CD4-positive, alpha-beta T cell treated with Interferon alpha-2 for 1 hour (primary cell): ENCODE results near the gene NHS.

Experiments used
- DNase-seq, 2 donors: peaks; one replicate each; pipeline ENCODE4 v3.0.0-alpha.2; 2020 to 2022

The NHS gene

DNA sequence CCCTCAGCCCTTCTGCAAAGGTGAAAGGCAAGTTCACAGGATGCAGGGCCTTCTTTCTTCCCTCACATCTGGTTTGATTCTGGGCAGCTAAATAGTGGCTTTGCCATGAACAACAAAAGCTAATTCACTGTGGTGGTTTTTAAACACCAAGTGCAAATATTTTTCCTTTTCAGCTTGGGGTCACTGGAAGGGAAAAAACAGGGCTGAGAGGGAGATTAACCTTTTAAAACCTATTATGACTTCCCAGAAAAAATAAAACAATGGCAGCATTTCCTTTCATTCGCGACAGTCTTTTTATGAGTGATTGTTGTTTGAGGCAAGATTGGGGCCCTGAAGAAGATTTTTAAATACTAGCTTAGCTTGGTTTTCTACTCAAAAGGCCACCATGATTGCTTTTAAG is 258.5 kb downstream of the NHS start:
- no peak for DNase-seq

DNA sequence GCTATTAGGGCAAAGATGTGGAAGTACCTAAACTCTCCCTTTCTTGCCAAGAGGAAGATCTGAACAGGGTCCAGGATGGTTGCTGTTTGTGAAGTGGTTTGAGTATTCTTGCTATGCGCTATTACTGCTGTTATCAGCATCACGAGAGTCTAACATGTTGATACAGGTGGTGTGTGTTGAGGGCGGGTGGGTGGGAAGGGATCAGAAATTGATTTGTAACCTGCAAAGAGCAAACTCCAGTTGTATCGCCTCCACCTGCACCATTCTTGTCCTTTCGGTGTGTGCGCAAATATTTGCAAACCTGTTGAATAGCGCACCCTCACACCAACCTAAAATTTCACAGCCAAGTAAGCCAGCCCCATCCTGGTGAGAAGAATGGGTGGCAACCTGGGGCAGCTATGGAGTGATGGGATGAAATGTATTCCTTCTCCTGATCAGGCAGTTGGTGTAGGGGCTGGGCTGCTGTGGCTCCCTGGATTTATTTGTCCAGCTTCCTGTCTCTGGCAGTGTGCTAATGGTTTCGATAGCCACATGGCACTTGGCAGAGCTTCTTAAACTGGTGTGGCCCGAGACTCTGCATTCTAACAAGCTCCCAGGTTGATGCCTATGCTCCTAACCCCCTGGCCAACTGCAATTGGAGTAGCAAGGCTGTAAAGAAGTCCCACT is 259.7 kb downstream of the NHS start:
- no peak for DNase-seq

DNA sequence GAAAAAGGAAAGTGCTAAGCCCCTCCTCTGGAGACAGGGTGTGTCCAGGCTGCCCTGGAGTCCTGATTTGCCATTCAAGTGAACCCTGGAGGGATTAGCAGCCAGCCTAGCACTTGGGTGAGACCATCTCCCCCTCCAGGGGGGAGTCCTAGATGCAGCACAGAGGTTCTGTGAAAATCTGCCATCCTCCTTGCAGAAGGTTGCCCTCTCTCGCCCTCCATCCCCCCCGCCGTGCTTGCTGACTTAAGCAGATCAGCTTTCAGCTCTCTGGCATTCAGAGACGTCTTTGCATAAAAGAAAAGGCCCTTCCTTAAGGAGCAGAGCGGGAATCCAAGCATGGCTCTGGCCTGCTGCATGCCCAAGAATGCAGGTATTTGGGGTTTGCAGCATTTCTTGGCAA is 260.2 kb downstream of the NHS start:
- no peak for DNase-seq

DNA sequence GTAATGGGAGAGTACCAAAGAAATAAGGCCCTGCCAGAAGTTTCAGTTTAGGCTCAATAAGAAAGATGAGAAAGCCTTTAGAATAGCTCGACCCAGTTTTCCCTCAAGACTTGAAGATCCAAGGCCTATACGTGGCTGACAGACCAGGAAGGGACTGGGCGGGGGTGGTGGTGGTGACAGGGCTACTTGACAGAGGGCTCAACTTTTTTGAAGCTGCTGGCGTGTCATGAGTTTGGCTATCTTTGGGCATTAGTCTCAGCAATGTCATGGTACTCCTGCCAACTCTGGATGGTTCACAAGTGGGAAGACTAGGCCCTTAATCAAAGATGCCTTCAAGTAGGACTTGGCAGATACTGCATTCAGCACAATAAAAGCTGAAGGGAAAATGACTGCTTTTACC is 262.2 kb downstream of the NHS start:
- DNase-seq = no peak

DNA sequence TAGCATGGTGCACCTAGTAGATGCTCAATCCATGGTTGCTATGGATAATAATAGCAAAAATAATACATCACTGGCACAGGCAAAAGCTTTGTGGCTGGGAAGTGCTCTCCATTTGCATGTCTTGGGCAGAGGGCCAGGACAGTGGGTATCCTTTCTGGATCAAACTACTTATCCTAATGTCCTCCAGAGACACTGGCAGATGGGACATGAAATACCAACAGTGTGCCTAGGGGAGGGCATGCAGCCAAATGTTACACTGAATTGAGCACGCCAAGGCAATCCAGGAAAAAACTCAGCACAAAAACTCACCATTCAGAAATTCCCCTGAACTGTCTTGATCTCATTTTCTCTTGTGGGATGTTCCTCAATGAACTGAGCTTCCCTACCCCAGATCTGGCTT is 263.7 kb downstream of the NHS start:
- DNase-seq = no peak

DNA sequence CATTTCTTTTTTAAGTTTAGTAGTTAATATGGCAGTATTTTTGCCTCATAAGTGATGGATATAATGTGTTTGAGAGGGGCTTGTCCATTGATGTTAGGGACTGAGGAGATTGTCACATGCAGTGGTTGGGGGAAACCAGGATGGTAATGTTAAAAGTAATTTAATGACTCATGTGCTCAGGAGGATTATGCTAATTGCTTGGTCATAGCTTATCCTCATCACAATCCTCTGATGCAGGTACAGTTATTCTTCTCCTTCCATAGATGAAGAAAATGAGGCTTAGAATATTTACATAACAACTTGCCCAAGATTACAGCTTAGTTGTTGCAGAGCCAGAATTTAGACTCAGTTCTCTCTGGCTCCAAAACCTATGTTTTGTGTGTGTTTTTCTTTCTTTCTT is 267.9 kb downstream of the NHS start:
- no peak for DNase-seq

DNA sequence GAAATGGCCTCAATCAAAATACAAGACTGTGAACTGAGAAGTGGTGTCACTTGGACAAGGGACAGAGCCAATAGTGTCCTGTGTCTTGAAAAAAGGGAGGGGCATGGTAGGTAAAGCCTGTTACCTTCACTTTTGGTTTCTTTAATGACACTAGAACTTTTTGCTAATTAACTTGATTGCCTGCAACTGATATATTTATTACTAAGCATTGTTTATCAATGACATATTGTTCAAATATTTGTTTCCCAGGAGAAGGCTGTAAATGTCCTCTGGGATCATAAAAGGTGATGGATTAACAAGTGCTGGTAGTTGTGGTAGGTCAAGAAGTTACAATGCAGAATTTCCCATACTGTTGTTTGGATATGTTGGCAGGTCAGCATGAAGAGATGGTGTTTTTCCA is 268.5 kb downstream of the NHS start:
- DNase-seq = no peak

DNA sequence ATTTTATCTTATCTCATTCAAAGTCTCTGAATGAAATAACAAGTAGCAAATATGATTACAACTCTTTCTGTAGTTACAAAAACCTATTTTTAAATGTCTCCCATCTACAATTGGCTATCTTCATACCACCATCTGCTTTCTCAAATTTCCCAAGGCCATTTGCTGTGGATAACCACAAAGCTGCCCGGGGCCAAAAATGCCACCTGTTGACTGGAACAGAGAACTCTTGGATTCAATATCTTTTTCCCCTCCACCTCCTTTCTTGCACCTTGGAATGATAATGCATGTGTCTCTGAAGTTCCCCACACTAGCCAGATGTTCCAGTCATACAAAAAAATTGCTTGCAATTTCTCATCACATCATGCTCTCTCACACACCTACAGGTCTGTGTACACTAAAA is 269.0 kb downstream of the NHS start:
- DNase-seq = no peak

DNA sequence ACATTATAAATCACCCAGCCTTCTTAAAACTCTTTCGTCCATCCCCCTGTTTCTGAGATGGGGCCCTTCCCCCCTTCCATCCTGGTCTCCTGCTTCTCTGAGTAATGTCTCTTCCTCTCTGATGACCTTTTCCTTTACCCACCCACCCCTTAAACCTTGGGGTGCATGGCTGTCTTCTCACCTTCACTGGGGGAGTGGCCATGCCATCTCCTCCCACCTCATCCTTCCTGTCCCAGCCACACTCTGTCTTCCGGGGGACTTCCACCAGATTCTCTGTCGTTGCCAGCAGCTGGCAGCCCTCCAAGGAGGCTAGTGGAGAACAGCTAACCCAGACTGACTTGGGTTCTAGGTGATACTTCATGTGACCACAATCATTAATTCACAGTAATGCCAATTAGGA is 279.1 kb downstream of the NHS start:
- DNase-seq = peak; percentile 8 to 59

DNA sequence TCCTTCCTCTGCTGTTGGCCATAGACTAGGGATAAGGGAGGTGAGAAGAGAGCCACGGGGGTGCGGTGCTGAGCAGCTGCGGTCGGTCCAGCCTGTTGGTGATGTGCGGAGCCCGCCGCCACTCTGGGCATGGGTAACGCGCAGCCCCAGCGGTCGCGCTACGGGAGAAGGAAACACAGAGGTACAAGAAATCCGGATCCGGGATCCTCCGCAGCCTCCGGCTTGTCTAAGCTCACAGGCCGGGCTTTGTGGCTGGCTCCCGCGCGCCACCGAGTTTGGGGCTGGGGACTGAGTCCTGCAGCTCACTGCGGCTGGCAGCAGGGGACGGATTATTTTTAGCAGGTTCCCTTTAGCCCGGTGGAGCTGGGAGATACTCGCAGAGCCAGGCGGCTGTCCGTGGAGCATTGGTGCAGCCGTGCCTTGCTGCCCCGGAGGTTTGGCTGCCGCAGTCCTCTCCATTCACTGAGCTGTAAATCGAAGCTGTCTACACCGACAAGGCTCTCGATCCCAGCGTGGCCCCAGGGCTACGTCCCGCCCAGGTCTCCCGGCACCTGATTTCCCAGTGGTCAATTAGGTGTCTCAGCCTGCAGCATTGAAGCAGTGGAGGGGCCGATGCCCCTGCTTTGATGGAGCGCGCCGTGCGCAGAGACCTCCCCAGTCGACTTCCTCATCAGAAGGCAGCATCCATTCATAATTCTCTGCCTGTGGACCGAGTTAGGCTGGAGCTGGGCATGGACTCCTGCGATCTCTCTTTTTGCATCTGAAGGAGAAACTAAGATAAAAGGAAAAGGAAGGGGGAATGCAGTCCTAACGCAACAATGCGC is 280.4 kb downstream of the NHS start:
- no peak for DNase-seq

DNA sequence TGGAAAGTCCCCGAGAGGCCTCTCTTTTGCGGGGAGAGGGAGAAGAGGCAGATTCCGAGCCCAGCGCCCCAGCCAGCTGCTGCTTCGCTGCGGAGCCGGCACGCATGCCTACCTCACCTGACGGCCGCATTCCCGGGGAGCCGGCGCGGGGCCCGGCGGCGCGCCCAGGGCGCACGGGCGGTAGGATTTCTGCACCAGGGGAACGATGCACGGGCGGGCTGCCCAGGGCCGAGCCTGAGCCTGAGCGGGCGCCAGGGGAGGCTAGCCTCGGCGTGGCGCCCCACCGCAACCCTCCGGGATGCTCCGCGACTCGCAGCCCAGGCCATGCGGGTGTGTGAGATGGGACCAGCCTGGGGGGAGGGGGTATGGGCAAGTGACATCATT is 281.0 kb downstream of the NHS start:
- DNase-seq = no peak

DNA sequence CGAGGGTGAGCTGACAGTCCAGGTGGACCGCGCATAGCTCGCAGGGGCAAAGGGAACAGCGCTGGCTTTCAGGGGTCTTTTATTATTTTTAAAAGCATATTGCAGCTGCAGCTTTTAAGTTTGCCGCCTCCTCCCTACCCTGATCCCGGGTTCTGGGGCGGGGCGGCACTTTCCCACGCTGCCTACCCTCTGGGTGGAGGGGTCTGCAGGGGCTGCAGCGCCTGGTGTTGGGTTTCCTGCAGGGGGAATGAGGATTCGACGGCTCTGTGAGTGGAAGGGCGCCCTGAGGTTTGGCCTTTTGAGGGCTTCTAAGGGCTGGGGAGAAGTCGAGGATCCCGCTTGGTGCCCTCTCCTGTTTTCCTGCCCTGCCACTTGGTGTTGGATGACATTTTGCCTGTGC is 281.6 kb downstream of the NHS start:
- no peak for DNase-seq

DNA sequence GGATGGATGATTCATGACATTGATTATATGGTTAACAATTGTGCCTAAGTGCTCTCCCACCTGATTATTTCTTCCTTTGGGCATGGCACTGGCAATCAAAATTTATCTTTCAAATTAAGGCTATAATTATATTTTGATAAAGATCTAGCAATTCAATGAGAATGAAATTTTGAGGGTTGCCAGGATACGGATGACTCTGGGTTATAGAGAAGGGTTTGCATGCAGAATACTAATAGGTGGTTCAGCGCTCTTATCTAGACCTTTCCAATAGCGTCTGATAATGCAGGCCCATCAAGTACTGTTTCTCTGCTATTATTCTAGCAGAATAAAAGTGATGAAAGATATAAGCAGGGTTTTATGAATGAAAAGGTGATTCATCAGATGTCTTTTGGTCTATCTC is 287.4 kb downstream of the NHS start:
- DNase-seq = no peak

DNA sequence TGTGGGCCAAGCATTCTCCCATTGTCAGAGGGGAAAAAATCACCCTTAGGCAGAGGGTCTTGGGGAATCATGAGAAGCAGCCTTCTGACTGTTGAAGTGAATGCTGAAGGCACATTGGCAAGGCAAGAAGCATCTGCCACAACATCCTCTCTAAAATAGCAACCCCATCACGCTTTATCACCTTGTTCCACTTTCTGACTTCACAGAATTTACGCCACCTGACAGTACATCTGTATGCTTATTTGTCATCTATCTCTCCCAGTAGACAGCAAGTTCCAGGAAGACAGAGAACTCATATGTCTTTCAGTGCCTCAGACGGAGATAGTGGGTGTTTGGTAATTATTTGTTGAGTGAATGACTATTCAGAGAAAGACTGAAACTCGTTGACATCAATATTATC is 293.9 kb downstream of the NHS start:
- DNase-seq = no peak

DNA sequence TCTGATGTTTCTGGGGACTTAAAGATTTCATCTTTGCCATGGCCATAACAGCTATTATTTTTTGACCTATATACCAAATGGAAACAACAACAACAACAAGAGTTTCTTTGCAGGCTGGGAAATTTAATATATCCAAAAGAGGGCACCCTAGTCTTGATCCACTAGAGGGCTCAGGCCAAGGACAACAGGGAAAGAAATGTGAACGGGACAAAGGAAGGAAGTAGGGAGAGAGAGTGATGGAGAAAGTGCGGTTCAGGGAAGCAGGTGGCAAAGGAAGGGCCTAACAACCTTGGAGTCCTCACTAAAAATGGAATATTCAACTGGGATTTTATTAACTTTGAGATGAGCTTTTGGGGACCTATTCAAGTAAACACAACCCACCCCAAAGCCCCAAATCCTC is 294.5 kb downstream of the NHS start:
- no peak for DNase-seq

DNA sequence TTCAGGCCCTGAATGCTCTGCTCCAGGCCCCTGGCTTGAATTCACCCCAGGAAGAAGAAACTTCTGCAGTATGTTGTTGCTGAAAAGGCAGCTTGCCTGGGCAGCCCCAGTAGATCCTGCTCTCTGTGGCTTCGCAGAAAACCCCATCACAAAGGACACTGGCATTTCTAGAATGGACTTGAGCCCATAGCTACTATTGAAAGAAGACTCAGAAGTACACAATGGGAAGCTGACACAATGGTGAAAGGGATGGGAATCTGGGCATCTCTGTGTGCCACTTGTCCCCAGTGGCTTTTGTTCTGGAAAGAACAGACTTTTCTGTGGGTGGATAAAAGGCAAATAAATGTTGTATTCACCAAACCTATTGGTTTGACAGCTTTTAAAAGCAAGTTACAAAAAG is 294.9 kb downstream of the NHS start:
- no peak for DNase-seq

DNA sequence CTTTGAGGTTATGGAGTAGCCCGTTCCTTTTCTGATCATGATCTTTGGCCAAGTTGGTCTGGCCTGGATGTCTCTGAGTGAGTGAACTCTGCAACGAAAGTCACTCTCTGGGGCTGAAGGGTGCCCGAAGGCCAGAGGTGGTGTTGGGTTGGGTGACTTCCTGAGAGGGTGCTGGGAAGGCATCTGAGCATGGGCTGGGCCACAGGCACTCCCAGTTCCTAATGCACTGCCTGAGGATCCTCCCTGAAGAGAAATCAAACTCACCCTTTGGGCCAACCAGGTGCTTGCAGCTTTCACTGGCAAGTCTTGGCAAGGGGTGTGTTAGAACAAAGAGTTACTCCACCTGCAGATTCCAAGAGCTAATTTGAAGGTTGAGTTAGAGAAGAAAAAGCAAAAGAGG is 295.9 kb downstream of the NHS start:
- no peak for DNase-seq

DNA sequence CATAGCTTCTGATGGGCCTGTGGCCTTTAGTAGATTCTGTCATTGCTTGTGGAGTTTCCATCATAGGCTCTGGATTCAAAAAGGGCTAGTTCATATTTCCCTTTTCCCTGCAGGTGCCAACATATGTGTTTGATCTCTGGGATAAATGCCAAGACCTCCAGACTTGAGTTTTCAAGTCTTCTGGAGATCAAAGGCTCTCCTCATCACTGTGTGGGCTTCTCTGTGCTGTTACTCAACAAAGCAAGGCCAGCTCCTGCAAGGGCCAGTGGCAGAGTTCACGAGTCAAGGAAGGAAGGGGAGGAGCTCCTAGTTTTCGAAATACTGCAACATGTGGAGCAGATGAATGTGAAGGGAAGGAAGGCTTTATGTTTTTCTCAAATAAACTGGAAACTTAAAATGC is 299.6 kb downstream of the NHS start:
- no peak for DNase-seq

DNA sequence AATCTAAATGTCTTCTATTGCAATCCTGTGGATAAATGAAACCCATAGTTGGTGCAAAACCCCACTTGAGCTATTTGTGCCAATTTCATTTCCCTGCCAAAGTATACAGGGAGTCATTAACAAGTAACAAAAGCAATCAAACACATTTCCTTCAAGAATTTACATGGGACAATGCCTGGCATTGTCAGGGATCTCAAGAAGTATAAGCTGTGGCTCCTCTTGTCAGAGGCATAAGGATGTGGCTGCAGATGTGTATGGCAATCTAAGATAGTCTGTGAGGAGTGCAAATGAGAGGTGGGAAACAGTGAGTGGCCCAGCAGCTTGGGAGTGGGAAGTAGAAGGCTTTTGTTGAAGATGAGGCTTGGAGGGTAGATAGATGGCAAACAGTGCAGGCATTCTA is 304.3 kb downstream of the NHS start:
- no peak for DNase-seq

DNA sequence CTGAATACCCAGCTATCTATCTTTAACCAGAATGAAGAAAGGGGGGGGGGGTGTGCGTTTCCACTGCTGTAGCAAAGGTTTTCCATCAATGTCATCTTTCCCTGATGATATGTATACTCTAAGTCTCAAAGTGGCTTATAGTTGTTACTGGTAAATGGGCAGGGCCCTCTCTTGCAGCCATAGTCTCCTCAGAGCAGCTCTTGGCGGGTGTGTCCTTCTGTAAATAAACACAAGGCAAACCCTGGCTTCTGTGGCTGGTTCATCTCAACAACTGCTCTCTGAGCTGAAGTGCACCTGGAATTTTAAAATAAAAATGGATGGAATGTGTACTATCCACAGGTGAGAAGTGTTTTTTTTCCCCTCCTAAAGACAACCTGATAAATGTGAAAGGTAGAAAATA is 304.8 kb downstream of the NHS start:
- DNase-seq = no peak

DNA sequence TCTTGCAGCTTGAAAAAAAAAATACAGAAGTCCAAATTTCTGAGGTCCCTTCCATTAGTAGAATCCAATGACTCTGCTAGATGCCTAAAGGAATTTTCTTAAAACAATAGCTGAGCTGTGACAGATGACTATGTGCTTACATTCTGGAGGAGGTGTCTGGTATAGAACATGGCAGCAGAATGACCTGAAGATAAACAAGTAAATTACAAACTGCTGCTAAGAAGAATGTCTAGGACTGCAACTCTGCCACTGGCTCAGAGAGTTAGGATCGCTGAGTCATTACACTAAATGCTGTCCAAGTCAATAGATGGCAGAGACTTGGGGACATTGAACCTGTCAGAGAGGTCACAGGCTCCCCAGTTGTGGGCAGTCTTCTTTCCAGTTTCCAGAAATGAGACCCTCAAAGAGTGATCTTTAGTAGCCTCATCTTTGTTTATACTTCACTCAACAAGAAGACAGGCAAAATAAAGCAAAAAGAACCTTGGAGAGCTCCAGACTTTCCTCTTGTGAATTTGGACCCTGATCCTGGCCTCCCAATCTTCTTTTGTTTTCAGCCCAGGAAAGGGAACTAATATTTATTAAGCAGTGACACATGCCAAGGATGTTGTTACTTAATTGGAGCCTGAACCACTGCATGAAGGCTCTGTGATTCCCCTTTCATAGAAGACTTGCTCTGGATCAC is 305.9 kb downstream of the NHS start:
- DNase-seq = no peak

DNA sequence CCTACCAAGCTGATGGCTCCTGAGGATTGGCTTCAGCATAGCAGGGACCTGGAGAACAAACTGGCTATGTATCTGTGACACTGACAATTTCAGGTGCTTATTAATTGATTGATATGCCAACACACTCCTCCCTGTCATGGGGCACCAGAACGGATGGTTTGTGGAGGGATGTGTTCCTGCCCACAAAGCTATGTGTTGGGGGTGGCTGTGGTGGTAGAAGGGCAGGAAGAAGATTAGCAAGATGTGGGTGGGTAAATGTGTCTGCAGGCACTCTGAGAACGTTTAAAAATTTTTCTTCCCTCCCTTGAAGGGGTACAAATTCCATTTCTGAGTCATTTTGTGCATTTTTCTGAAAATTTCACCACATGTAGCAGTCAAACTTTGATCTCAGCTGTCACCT is 307.3 kb downstream of the NHS start:
- no peak for DNase-seq

DNA sequence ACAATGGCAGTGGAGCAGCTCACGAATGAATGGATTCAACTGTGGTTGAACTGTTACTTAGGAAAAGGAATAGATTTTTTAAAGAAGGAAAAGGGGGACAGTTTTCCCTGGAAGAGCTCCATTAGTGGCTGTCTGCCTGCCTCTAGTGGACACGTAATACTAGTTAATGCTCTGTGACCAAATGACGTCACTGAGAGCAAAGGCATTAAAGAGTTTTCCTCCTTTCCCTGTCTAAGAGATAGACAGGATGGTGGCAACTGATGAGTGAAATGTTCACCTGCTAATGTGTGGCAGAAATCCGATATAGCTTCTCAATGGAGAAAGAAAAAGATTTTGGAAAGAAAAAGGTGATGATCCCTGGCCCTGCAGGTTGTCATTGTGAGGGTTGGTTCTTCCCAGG is 310.0 kb downstream of the NHS start:
- no peak for DNase-seq

DNA sequence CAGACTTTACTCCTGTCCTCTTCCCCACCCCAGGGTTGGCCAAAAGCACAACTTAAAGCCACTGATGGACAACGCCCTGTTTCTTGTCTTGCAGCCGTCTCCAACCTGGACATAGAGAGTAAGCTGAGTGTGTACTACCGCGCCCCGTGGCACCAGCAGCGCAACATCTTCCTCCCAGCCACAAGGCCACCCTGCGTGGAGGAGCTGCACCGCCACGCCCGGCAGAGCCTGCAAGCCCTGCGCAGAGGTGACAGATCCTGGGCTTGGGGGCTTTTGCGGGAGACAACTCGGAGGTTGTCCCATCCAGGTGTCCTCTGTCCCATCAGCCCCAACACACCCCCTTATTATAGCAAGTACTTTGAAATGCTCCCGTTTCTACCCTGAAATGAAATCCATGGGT is 312.6 kb downstream of the NHS start:
- DNase-seq = no peak
